ENCODE data around the gene SPATA6L. TPM values are rescaled to one million over a fixed set of nuclear protein-coding genes. Genes with fewer than 3 reads are reported as not detected.

The SPATA6L gene
- total and polyA plus RNA-seq, 2 of the 4 experiments (the other 2 are of a cell fraction), result 0.18 to 0.84 TPM

- Histone ChIP-seq H3K23ac (ENCODE audit: low read depth, low read length) (no peak overlapping the region), H3K27me3 (ENCODE audit: control insufficient read depth, insufficient read depth, low read length) (no peaks in the 10 kb centered on the region), H3K14ac (replicated peaks; ENCODE audit: low read depth, low read length) (no peak overlapping the region), H2BK120ac (ENCODE audit: low read depth, low read length) (no peak overlapping the region), H3K4me3 (ENCODE audit: insufficient read depth, low read depth, low read length) (no peak overlapping the region), H3K79me1 (ENCODE audit: low read depth in 1 of 2, low read length in 2 of 2) (no peaks in the 10 kb centered on the region), H3K18ac (ENCODE audit: low read depth, low read length) (no peak overlapping the region), H3K56ac (ENCODE audit: extremely low read depth, insufficient read depth, low read length) (no peak overlapping the region), H2AK9ac (replicated peaks; ENCODE audit: low read depth, low read length, poor library complexity) (no peak overlapping the region), H4K91ac (ENCODE audit: insufficient read depth, low read depth, low read length) (no peak overlapping the region), H4K20me1 (ENCODE audit: insufficient read depth, low read length) (no peaks in the 10 kb centered on the region), H3K4me2 (ENCODE audit: low read depth, low read length) (no peak overlapping the region), H2BK15ac (ENCODE audit: low read depth, low read length) (no peak overlapping the region), H2BK20ac (ENCODE audit: low read depth, low read length) (no peak overlapping the region), H3K9me1 (ENCODE audit: insufficient read depth, low read length) (no peaks in the 10 kb centered on the region), H3K27ac (ENCODE audit: insufficient read depth, low read length) (no peak overlapping the region), H3K4ac (ENCODE audit: low read depth, low read length) (no peak overlapping the region), H3K4me1 (ENCODE audit: control insufficient read depth, insufficient read depth, low read length) (no peaks in the 10 kb centered on the region), H2BK5ac (ENCODE audit: low read depth, low read length, poor library complexity, severe bottlenecking) (no peak overlapping the region), H4K8ac (ENCODE audit: low read depth in 2 of 2, low read length in 2 of 2) (no peak overlapping the region), H3K9ac (ENCODE audit: low read depth, low read length) (no peak overlapping the region), H2AFZ (replicated peaks; ENCODE audit: low read length, poor library complexity) (no peak overlapping the region), H2AK5ac (ENCODE audit: low read depth, low read length) (no peak overlapping the region), H3K36me3 (ENCODE audit: control insufficient read depth, insufficient read depth, low read length) (no peaks in the 10 kb centered on the region), H3K9me3 (ENCODE audit: control insufficient read depth, insufficient read depth, low read length) (no peaks in the 10 kb centered on the region), H4K5ac (ENCODE audit: low read depth, low read length) (no peak overlapping the region)
- in situ Hi-C loops (cut with MboI; ENCODE audit: low sequenced_read_pairs), result no loop called here
- no peak for DNase-seq
- no TSS peak for BruUV-seq (replicated peaks)
- intact Hi-C loops (cut with micrococcal nuclease), result no loop called here
- POLR2A ChIA-PET (ENCODE audit: unreplicated experiment), result no interaction called here
- dilution Hi-C loops (cut with HindIII; ENCODE audit: low sequenced_read_pairs, unreplicated experiment), result no loop called here
- whole genome bisulfite sequencing, 2 experiments (ENCODE audit: extremely low coverage in 2 of 2, insufficient read length in 1 of 2), result 50% methylated on average over 1 of the region's 12 CpGs; no CpG with 5 or more reads in 1 of the 2 experiments
- CTCF ChIA-PET, result no interaction called here
- ATAC-seq (ENCODE audit: low read depth), result no peak
- no peak for TF ChIP-seq USF2 (IDR thresholded peaks at IDR 0.05; ENCODE audit: low read depth, low read length)
- TF ChIP-seq NFE2L2 (IDR thresholded peaks at IDR 0.05; ENCODE audit: low read depth, low read length), result no peak
- no peak for TF ChIP-seq ELK1 (IDR thresholded peaks at IDR 0.05; ENCODE audit: borderline replicate concordance, low read depth, low read length)
- no peak for TF ChIP-seq RFX5 (IDR thresholded peaks at IDR 0.05; ENCODE audit: low read depth, low read length)
- TF ChIP-seq CTCF (conservative IDR thresholded peaks at IDR 0.05; ENCODE audit: low read depth, low read length), result no peak
- no peak for TF ChIP-seq RAD21 (IDR thresholded peaks at IDR 0.05; ENCODE audit: low read length)
- TF ChIP-seq POLR2A (IDR thresholded peaks at IDR 0.05; ENCODE audit: low read depth, low read length), result no peak
- TF ChIP-seq CEBPB (IDR thresholded peaks at IDR 0.05; ENCODE audit: low read depth, low read length), result no peak
- no peak for TF ChIP-seq BHLHE40 (IDR thresholded peaks at IDR 0.05; ENCODE audit: low read depth, low read length)
- TF ChIP-seq CHD1 (IDR thresholded peaks at IDR 0.05; ENCODE audit: low read depth, low read length), result no peak
Observed at GRCh38 chr9:4583001-4583400, 83.3 kb downstream of the SPATA6L start.
